ENCODE results near the gene GNG3.

Gene GNG3

GRCh38 chr11:62707277-62707861 lies at the start of gene GNG3, which contains the start of gene BSCL2:
Gene GNG3 (plus strand): TSS chr11:62707676. CDS start chr11:62708296, 620 bp downstream.
Gene BSCL2 (minus strand): TSS chr11:62707424. CDS start chr11:62707195, 229 bp downstream.
- H3K79me2 ChIP-seq (ENCODE audit: insufficient read depth, low read length) = peaks cover 22% of the 10 kb centered on the region
- H3K27ac ChIP-seq (ENCODE audit: low read length) = peak within 1 kb of the TSS; percentile 81
- peak; percentile 40 for DNase-seq
- peak within 1 kb of the TSS; percentile 97 for H3K4me2 ChIP-seq (ENCODE audit: insufficient read depth, low read length)
- no peaks in the 10 kb centered on the region for H3K27me3 ChIP-seq (ENCODE audit: insufficient read depth, low read length, poor library complexity)
- H3K9ac ChIP-seq (ENCODE audit: low read depth, low read length) = peak within 1 kb of the TSS; percentile 83
- peak within 1 kb of the TSS in 1 of 2 experiments; percentile 88; a peak in 3 of 4 replicates for H3K4me3 ChIP-seq (ENCODE audit: low read depth in 1 of 2, low read length in 2 of 2)
- peak within 1 kb of the TSS; percentile 80 for H2AFZ ChIP-seq (ENCODE audit: low read depth, low read length)
- no peaks in the 10 kb centered on the region for H3K9me3 ChIP-seq (ENCODE audit: insufficient read depth, low read length, severe bottlenecking)
- no peak for ATAC-seq (ENCODE audit: insufficient read depth, low read depth)
- TF ChIP-seq CTCF (IDR thresholded peaks at IDR 0.05; ENCODE audit: borderline replicate concordance, extremely low read depth, low read length, poor library complexity, severe bottlenecking) (no peak), EZH2 (IDR thresholded peaks at IDR 0.05; ENCODE audit: borderline replicate concordance, low read depth, low read length, severe bottlenecking) (no peak)
- peaks cover 23% of the 10 kb centered on the region for H3K36me3 ChIP-seq (ENCODE audit: insufficient read depth, low read length)
- no peaks in the 10 kb centered on the region for H4K20me1 ChIP-seq (ENCODE audit: insufficient read depth, low read length)
- H3K4me1 ChIP-seq (ENCODE audit: insufficient read depth, low read length) = peaks cover 52% of the 10 kb centered on the region

GRCh38 chr11:62664405-62665074 lies 42.9 kb upstream of the GNG3 start:
- DNase-seq (peak; percentile 73), ATAC-seq (ENCODE audit: insufficient read depth, low read depth) (peak; percentile 63)
- peaks cover 34% of the 10 kb centered on the region for H3K36me3 ChIP-seq (ENCODE audit: insufficient read depth, low read length)
- peaks cover 42% of the 10 kb centered on the region for H3K4me1 ChIP-seq (ENCODE audit: insufficient read depth, low read length)
- TF ChIP-seq CTCF (IDR thresholded peaks at IDR 0.05; ENCODE audit: borderline replicate concordance, extremely low read depth, low read length, poor library complexity, severe bottlenecking) (no peak), EZH2 (IDR thresholded peaks at IDR 0.05; ENCODE audit: borderline replicate concordance, low read depth, low read length, severe bottlenecking) (no peak)
- peaks cover 10% of the 10 kb centered on the region for H4K20me1 ChIP-seq (ENCODE audit: insufficient read depth, low read length)
- peak overlapping the region; percentile 67 for H2AFZ ChIP-seq (ENCODE audit: low read depth, low read length)
- peak overlapping the region; percentile 58 to 72 for H3K4me3 ChIP-seq (ENCODE audit: low read depth in 1 of 2, low read length in 2 of 2)
- peak overlapping the region; percentile 83 for H3K27ac ChIP-seq (ENCODE audit: low read length)
- H3K79me2 ChIP-seq (ENCODE audit: insufficient read depth, low read length) = peaks cover 54% of the 10 kb centered on the region
- no peaks in the 10 kb centered on the region for H3K9me3 ChIP-seq (ENCODE audit: insufficient read depth, low read length, severe bottlenecking)
- peak overlapping the region; percentile 76 for H3K9ac ChIP-seq (ENCODE audit: low read depth, low read length)
- H3K27me3 ChIP-seq (ENCODE audit: insufficient read depth, low read length, poor library complexity) = no peaks in the 10 kb centered on the region
- H3K4me2 ChIP-seq (ENCODE audit: insufficient read depth, low read length) = peak overlapping the region; percentile 86

GRCh38 chr11:62665075-62665598 lies 42.3 kb upstream of the GNG3 start, which contains the start of the genes C11orf98 and CSKMT:
Gene C11orf98 (minus strand): TSS chr11:62665210. CDS start chr11:62665169, 41 bp downstream.
Gene CSKMT (plus strand): TSS chr11:62665312. CDS start chr11:62665880, 568 bp downstream.
- Histone ChIP-seq H3K4me2 (ENCODE audit: insufficient read depth, low read length) (peak within 1 kb of the TSS; percentile 86), H3K36me3 (ENCODE audit: insufficient read depth, low read length) (peaks cover 40% of the 10 kb centered on the region), H3K9me3 (ENCODE audit: insufficient read depth, low read length, severe bottlenecking) (no peaks in the 10 kb centered on the region), H3K79me2 (ENCODE audit: insufficient read depth, low read length) (peaks cover 59% of the 10 kb centered on the region), H3K4me1 (ENCODE audit: insufficient read depth, low read length) (peaks cover 48% of the 10 kb centered on the region), H3K4me3 (ENCODE audit: low read depth in 1 of 2, low read length in 2 of 2) (peak within 1 kb of the TSS; percentile 58 to 72), H4K20me1 (ENCODE audit: insufficient read depth, low read length) (peaks cover 10% of the 10 kb centered on the region), H3K9ac (ENCODE audit: low read depth, low read length) (peak within 1 kb of the TSS; percentile 76), H3K27me3 (ENCODE audit: insufficient read depth, low read length, poor library complexity) (no peaks in the 10 kb centered on the region), H3K27ac (ENCODE audit: low read length) (peak within 1 kb of the TSS; percentile 89), H2AFZ (ENCODE audit: low read depth, low read length) (peak within 1 kb of the TSS; percentile 77)
- DNase-seq (peak; percentile 98), ATAC-seq (ENCODE audit: insufficient read depth, low read depth) (peak; percentile 84)
- TF ChIP-seq EZH2 (IDR thresholded peaks at IDR 0.05; ENCODE audit: borderline replicate concordance, low read depth, low read length, severe bottlenecking) (no peak), CTCF (IDR thresholded peaks at IDR 0.05; ENCODE audit: borderline replicate concordance, extremely low read depth, low read length, poor library complexity, severe bottlenecking) (no peak)
